ENCODE data around the gene TMUB2.

- TF ChIP-seq CTCF (IDR thresholded peaks at IDR 0.05) (peak; percentile 58 to 75 (median 64)), POLR2A (IDR thresholded peaks at IDR 0.05) (no peak)
Observed at GRCh38 chr17:44203731-44204440, 17.1 kb downstream of the TMUB2 start.

All from Peyer's patch (tissue), 4 donors.